GM18505 (cell line): ENCODE data around the gene KIR2DL4.
"Not testable (repeated sequence)": the region's sequence is repeated elsewhere in the genome, so short reads cannot be mapped to it uniquely, and the experiment has no call there.

Source experiments
- ATAC-seq: cut with Tn5 transposase; IDR thresholded peaks from one replicate; pipeline ENCODE4 v1.9.1; 2021; ENCODE audit not compliant: unreplicated experiment
- POLR2A ChIP-seq: IDR thresholded peaks from 4 replicates; pipeline ENCODE4 v1.6.1; 2011; ENCODE audit warnings: borderline replicate concordance; ENCODE audit not compliant: insufficient read depth, insufficient read length; ENCODE audit errors: extremely low read depth

KIR2DL4 gene

GRCh38 chr19:54850930-54851329, 47.5 kb downstream of the KIR2DL4 start:
- ATAC-seq: no peak
- no peak for TF ChIP-seq POLR2A

- no peak for TF ChIP-seq POLR2A
- no peak for ATAC-seq
Measured at GRCh38 chr19:54851353-54851752, 47.9 kb downstream of the KIR2DL4 start.

GRCh38 chr19:54855241-54855640, 51.8 kb downstream of the KIR2DL4 start:
- ATAC-seq: not testable (repeated sequence)

GRCh38 chr19:54858476-54858875, 55.1 kb downstream of the KIR2DL4 start:
- not testable (repeated sequence) for ATAC-seq

- ATAC-seq: not testable (repeated sequence)
Measured at GRCh38 chr19:54859421-54859820, 56.0 kb downstream of the KIR2DL4 start.

- ATAC-seq: not testable (repeated sequence)
Measured at GRCh38 chr19:54863459-54863858, 60.0 kb downstream of the KIR2DL4 start.
